ENCODE results near the gene KRTAP10-12.
"Not testable (repeated sequence)": the region's sequence is repeated elsewhere in the genome, so short reads cannot be mapped to it uniquely, and the experiment has no call there.

Gene KRTAP10-12

GRCh38 chr21:44697172-44697810, at the start of gene KRTAP10-12:
Gene KRTAP10-12, plus strand, starts transcription at chr21:44697172. Its CDS starts 30 bp downstream, at chr21:44697202.
- not testable (repeated sequence) for DNase-seq

GRCh38 chr21:44647222-44647552, 49.8 kb upstream of the KRTAP10-12 start:
- no peak for DNase-seq

- DNase-seq = no peak
Observed at GRCh38 chr21:44648557-44649311, 48.2 kb upstream of the KRTAP10-12 start.

GRCh38 chr21:44649521-44650100, 47.4 kb upstream of the KRTAP10-12 start:
- DNase-seq = no peak

- no peak for DNase-seq
Observed at GRCh38 chr21:44650265-44650972, 46.6 kb upstream of the KRTAP10-12 start.

GRCh38 chr21:44650973-44651675, 45.8 kb upstream of the KRTAP10-12 start:
- no peak for DNase-seq

GRCh38 chr21:44653123-44653522, 43.8 kb upstream of the KRTAP10-12 start:
- no peak for DNase-seq

GRCh38 chr21:44653656-44654575, 43.1 kb upstream of the KRTAP10-12 start:
- no peak for DNase-seq

GRCh38 chr21:44654576-44655175, 42.3 kb upstream of the KRTAP10-12 start, which contains the start of gene KRTAP12-4:
Gene KRTAP12-4, minus strand, starts transcription at chr21:44654659. Its CDS starts 45 bp downstream, at chr21:44654614.
- no peak for DNase-seq

GRCh38 chr21:44656868-44657267, 40.1 kb upstream of the KRTAP10-12 start:
- no peak for DNase-seq

- DNase-seq = no peak
Observed at GRCh38 chr21:44657635-44658540, 39.1 kb upstream of the KRTAP10-12 start, which contains the start of gene KRTAP12-3. Gene KRTAP12-3, plus strand, starts transcription at chr21:44657932. Its CDS starts 48 bp downstream, at chr21:44657980.

GRCh38 chr21:44658541-44658910, 38.4 kb upstream of the KRTAP10-12 start:
- no peak for DNase-seq

GRCh38 chr21:44658913-44659595, 37.9 kb upstream of the KRTAP10-12 start:
- no peak for DNase-seq

GRCh38 chr21:44661567-44661966, 35.4 kb upstream of the KRTAP10-12 start:
- not testable (repeated sequence) for DNase-seq

- DNase-seq = no peak
Observed at GRCh38 chr21:44664691-44665090, 32.3 kb upstream of the KRTAP10-12 start.

- no peak for DNase-seq
Observed at GRCh38 chr21:44666401-44667320, 30.3 kb upstream of the KRTAP10-12 start, which contains the start of gene KRTAP12-2. Gene KRTAP12-2, minus strand, starts transcription at chr21:44666927. Its CDS starts 41 bp downstream, at chr21:44666886.

GRCh38 chr21:44667612-44668011, 29.4 kb upstream of the KRTAP10-12 start:
- DNase-seq = no peak
